HEK293 (cell line): Measurements from ENCODE around the gene CD37.

Source experiments
- CTCF ChIP-seq: fragments of 450-650 bp; formaldehyde crosslinking; IDR thresholded peaks from 2 replicates; pipeline ENCODE4 v1.5.1; 2016; ENCODE audit warnings: missing biosample characterization, missing genetic modification characterization
- OVOL3 ChIP-seq: fragments of 450-650 bp; formaldehyde crosslinking; IDR thresholded peaks from 2 replicates; pipeline ENCODE4 v1.5.1; 2016; ENCODE audit warnings: missing biosample characterization, missing genetic modification characterization
- TCF7L2 ChIP-seq: IDR thresholded peaks from 2 replicates; pipeline ENCODE4 v1.6.1; 2011; ENCODE audit warnings: low read depth, mild to moderate bottlenecking, inconsistent platforms, low read length, moderate library complexity, borderline replicate concordance
- ZBTB11 ChIP-seq: fragments of 450-650 bp; formaldehyde crosslinking; conservative IDR thresholded peaks from 2 replicates; pipeline ENCODE4 v1.5.1; 2016; ENCODE audit warnings: low read depth, missing biosample characterization, missing genetic modification characterization
- ZNF133 ChIP-seq: fragments of 450-650 bp; formaldehyde crosslinking; IDR thresholded peaks from 2 replicates; pipeline ENCODE4 v1.5.1; 2016; ENCODE audit warnings: missing biosample characterization, missing genetic modification characterization
- ZNF266 ChIP-seq: fragments of 450-650 bp; formaldehyde crosslinking; IDR thresholded peaks from 2 replicates; pipeline ENCODE4 v1.5.1; 2016; ENCODE audit warnings: missing biosample characterization, missing genetic modification characterization, low read depth
- ZNF274 ChIP-seq, 2 experiments: fragments of 200-500 bp in 1 of 2; fragments of 450-650 bp in 1 of 2; sonication (Bioruptor generic) in 1 of 2; formaldehyde crosslinking in 1 of 2; IDR thresholded peaks; 2 replicates each; pipeline versions ENCODE4 v1.5.1 to v1.6.1; 2014 to 2016; ENCODE audit warnings: borderline replicate concordance in 1 of 2, inconsistent platforms in 1 of 2, low read length in 1 of 2, missing biosample characterization in 1 of 2, missing genetic modification characterization in 1 of 2
- ZNF394 ChIP-seq: fragments of 450-650 bp; formaldehyde crosslinking; IDR thresholded peaks from 2 replicates; pipeline ENCODE4 v1.5.1; 2016; ENCODE audit warnings: missing biosample characterization, missing genetic modification characterization, mild to moderate bottlenecking, moderate library complexity, borderline replicate concordance
- ZNF560 ChIP-seq: fragments of 450-650 bp; formaldehyde crosslinking; IDR thresholded peaks from 2 replicates; pipeline ENCODE4 v1.5.1; 2017; ENCODE audit warnings: missing biosample characterization, missing genetic modification characterization, borderline replicate concordance
- ZNF561 ChIP-seq: fragments of 450-650 bp; IDR thresholded peaks from 2 replicates; pipeline ENCODE4 v1.5.1; 2018; ENCODE audit warnings: missing biosample characterization, missing genetic modification characterization, borderline replicate concordance
- ZNF747 ChIP-seq: fragments of 450-650 bp; formaldehyde crosslinking; IDR thresholded peaks from 2 replicates; pipeline ENCODE4 v1.5.1; 2016; ENCODE audit warnings: missing biosample characterization, missing genetic modification characterization

DNA sequence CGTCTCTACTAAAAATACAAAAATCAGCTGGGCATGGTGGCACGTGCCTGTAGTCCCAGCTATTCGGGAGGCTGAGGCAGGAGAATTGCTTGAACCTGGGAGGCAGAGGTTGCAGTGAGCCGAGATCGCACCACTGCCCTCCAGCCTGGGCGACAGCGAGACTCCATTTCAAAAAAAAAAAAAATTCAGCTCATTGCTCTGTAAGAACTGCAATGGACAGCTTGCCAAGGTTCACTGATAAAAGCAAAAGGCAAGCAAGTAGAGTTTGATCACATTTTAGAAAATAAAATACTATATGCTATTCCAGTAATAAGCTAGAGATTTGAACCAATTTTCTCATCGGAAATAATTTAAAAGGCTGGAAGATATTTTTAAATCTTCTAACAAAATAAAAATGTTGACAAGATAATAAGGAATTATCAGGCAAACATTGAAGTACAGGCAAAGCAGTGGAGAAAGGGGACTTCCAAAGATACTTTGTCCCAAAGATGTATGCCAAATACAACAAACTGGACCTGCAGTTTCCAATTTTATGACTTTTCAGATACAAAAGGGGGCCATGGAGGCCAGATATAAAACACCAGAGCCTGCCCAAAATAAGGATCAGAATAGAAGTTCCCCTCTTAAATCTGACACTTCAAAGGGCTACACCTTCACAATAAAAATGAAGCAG is 39.9 kb upstream of the CD37 start:
- TF ChIP-seq CTCF (tag by site-specific recombination) (no peak), ZNF266 (tag by site-specific recombination) (no peak), OVOL3 (no peak), ZNF394 (tag by site-specific recombination) (no peak), ZNF274 (IDR thresholded peaks at IDR 0.05; ENCODE audit: low read length) (no peak), ZNF274 (tag by site-specific recombination; IDR thresholded peaks at IDR 0.05; ENCODE audit: borderline replicate concordance) (no peak), ZNF133 (tag by site-specific recombination) (no peak), ZBTB11 (tag by site-specific recombination) (no peak), ZNF561 (tag by site-specific recombination) (no peak), ZNF747 (tag by site-specific recombination) (no peak), ZNF560 (tag by site-specific recombination) (no peak), TCF7L2 (no peak)
